Activated gamma-delta T cell treated with Interleukin-2 at 50 U/mL for 16 hours (primary cell): Measurements from ENCODE around the gene PLCH2.

Experiments
- DNase-seq: peaks from one replicate; pipeline ENCODE4 v3.0.0-alpha.2; 2020

Gene PLCH2

DNA sequence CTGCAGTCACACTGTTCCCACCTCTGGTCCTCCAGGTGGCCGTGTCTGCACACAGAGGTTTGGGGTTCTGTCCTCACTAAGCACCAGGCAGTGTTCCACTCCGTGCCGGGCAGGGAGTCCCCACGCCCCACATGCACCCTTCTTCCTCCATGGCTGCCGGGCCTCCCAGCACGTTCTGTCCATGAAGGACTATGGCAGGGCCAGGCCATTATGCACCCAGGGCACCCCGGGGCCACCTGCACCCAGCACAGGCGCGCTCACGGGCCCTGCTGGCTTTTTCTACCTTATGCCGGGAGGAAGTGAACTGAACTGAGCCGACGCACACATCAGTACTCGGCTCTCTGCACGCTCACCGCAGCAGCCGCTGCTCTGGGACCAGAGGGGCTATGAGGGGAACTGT lies 40.0 kb downstream of the PLCH2 start:
- no peak for DNase-seq

DNA sequence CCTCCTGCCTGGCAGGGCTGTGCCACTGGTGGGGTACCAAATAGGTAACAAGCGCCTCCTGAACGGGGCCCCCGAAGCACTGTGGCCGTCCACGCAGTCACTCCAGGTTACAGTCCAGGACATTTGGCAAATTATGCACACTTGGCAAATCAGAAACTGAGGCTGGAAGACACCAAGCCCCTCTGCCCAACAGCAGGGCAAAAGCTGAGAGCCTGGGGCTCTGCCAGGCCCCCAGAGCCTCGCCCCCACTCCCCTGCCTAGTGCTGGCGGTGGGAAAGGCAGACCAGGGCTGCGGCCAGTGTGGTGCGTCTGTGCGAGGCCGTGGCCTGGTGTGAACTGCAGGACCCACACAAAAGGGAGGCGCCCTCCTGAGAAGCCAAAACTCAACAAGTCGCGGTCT lies 40.9 kb downstream of the PLCH2 start:
- no peak for DNase-seq

DNA sequence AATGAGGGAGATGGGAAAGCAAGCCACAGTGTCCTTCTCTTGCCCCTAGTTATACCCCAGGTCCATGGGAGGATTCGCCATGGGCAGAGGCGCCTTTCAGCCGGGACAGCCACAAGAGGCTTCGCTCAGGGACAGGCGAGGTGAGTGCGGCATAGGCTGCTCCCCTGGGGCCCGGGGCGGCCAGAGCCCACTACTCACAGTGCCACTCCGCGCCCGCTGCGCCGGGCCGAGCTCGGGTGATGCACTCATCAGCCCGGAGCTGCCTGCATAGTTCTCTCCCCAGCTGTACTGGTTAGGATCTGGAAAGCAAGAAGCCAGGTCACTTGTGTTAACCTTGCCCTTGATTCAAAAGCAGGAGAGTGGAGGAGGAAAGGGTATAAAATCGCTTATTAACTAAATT lies 41.9 kb downstream of the PLCH2 start:
- DNase-seq, result no peak

DNA sequence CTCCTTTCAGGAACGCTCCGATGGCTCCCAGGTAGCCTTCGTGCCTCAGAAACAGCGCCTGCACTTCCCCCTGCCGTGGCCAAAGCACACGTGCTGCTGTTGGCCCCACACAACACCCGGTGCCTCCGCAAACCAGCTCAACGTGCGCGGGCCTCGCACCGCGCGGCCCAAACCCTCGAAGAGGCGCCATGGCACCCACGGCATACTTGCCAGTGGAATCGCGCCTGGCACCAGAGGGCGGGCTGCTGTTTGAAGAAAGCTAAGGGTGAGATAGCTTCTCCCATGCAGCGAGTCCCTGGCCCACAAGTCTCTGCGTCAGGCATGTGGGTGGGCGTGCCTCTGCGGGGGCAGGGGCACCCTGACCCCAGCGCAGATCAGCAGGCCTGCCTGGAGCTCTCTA lies 42.4 kb downstream of the PLCH2 start:
- DNase-seq, result no peak

DNA sequence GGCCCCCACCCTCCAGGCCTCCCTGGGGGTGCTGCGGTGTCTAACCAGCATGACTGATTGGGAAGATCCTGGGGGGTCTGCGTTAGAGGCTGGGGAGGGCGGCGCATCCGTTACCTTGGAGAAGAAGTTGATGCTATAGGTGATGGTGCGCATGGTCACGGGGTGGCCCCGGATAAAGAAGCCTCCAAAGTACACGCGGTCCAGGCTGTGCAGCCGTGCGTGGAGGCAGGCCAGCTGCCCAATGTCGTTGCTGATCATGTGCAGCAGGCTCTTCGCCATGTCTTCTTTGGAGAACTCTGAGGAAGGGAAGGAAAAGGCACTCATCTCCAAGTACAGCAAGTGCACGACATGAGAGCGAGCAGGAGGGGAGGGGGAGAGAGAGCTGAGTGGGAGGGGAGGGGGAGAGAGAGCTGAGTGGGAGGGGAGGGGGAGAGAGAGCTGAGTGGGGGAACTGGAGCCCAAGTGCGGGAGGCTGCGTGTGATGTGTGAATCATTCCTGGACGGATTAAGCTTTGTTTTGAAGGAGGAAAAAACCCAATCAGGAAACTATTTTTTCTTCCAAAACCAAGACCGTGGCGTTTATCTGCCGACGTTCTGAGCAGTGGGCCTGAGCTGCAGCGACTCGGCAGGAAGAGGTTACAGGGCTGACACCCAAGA lies 43.1 kb downstream of the PLCH2 start:
- no peak for DNase-seq

DNA sequence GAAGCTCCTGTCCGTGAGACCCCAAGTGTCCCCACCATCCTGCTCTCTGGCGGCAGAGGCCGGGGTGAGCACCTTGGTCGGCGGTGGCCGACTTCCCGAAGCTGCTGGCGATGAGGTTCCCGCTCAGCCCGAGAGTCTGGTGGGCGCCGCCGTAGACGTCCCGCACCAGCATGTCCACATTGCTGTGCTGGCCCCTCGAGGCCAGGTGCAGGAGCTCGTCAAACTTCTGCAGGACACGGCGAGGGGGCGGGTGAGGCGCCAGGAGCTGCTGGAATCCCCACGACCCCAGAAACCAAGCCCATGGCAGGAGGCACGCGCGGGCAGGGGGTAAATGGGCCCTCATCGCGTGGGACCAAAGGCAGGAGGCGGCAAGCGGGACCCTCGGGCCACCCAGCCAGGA lies 43.6 kb downstream of the PLCH2 start:
- no peak for DNase-seq

DNA sequence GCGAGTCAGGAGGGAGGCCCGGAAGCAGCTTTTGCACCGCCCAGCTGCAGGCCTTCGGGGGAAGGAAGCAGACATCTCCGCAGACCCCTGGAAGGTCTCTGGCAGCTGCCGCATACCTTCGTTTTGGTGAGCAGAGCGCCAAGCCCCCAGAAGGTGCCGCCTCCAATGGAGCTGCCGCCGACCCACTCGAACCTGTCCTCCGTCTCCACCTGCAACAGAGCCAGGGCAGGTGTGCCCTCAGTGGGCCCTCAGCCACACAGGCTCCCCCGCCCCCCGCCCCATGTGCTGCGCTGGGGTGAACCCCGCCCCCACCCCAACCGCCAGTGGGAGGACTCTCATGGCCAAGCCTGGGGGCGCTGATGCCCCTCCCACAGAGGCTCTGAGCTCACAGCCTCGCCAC lies 44.1 kb downstream of the PLCH2 start:
- DNase-seq, result no peak

DNA sequence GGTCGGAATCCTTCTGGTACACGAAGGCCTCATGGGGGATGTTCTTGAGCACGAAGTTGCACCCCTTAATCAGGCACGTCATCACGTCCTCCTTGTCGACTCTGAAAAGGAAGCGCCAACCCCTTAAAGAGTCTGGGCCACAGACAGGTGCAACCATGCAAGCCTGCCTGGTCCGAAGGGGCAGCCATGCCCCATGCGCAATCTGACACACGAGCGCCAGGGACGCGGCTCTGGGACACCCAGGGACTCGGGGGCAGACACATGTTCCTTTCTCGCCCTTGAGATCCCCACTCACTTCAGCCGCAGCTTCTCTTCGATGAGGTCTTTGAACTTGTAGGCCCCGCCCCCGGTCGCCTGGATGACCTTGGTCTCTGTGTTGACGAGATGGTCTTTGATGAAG lies 44.7 kb downstream of the PLCH2 start:
- no peak for DNase-seq

DNA sequence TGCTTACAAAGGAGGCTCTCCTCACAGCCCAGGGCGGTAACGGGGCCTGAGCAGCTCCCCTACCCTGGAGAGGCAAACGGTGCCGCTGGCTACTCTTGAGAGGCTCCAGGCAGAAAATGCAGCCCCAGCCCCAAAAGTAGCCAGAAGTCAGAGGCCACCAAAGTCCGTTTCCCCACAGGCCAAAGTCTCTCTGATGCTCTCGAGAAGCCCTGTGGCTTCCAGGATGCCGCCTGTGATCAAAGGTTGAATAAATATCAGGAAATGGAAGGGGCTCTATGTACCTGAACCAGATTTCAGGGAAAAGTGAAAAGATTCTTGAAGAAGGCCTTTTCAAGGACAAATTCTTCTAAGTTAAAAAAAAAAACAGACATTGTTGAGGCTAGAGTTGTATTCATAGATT lies 46.1 kb downstream of the PLCH2 start:
- DNase-seq, result no peak

DNA sequence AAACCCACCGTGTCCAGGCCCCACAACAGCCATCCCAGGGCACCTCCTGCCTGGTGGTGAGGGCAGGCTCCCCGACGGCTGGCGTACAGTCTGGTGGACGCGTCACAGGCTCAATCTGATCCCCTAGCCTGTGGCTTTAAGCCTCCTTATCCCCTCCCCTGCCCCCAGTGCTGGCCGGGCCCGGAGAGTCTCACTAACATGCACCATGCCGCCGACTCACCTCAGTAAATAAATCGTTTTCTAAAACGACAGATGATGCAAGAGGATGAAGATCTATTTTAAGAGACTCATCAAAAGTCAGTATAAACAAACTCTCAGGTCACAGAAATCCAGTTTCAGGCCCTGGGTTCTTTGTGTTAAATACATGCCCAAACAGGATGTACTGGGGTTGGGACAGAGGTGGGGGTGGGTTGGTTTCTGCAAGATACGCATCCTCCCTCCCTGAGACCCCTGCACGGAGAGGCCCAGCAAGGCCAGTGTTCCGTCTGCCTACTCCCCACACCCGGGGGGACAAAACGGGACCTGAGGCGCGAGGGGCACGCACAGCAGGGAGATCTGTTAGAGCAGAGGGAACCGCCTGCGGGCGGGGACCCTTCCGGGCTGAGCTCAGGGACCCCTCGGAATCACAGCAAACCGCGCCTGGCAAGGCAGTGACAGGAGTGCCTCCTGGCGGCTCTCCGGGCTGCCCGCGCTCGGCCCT lies 47.3 kb downstream of the PLCH2 start:
- DNase-seq, result no peak

DNA sequence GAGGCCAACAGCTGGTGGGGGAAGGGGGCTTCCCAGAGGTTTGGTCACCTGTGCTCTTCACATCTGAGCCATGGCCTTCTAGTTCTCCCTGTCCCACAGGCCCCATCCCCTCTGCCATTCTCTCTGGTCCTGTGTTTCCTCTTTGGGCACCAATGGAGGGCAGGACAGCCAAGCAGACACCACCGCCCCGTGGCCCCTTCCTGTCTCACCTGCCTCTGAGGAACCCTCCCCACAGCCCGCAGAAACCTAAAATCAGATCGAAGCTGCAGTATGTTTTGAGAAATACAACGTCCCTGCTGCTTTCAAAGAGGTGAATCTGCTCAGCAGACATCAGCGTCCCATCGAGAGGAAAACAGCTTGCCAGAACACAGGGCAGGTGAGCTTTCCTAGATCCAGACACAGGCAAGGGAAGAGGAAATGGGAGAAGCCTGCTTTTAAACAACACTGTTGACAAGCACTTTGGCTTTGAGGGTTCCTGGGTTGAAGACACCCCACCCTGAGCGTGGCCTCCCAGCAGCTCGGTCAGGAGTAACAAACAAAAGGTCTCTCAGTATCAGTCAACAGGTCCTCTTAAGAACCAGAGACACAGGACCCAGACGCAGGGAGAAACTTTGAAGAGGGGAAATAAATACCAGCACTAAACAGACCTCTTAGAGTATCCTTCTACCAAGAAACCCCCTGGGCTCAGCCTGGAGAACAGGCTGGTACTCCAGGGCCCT lies 48.0 kb downstream of the PLCH2 start:
- peak; percentile 66 for DNase-seq

DNA sequence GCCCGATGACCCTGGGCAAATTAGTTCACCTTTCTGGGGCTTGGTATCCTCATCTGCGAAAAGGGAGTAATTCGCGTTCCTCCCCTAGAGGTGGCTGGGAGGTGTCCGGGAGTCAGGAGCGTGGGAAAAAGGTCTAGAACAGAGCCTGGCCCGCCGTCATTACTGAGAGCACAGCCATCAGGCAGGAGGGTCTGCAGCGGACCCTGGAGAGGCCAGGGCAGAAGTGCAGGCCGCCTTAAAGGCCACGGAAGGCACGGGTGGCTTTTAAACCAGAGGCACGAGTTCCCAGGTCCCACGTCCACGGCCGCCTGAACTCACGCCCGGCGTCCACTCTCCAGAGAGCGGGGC lies 49.5 kb downstream of the PLCH2 start:
- no peak for DNase-seq

DNA sequence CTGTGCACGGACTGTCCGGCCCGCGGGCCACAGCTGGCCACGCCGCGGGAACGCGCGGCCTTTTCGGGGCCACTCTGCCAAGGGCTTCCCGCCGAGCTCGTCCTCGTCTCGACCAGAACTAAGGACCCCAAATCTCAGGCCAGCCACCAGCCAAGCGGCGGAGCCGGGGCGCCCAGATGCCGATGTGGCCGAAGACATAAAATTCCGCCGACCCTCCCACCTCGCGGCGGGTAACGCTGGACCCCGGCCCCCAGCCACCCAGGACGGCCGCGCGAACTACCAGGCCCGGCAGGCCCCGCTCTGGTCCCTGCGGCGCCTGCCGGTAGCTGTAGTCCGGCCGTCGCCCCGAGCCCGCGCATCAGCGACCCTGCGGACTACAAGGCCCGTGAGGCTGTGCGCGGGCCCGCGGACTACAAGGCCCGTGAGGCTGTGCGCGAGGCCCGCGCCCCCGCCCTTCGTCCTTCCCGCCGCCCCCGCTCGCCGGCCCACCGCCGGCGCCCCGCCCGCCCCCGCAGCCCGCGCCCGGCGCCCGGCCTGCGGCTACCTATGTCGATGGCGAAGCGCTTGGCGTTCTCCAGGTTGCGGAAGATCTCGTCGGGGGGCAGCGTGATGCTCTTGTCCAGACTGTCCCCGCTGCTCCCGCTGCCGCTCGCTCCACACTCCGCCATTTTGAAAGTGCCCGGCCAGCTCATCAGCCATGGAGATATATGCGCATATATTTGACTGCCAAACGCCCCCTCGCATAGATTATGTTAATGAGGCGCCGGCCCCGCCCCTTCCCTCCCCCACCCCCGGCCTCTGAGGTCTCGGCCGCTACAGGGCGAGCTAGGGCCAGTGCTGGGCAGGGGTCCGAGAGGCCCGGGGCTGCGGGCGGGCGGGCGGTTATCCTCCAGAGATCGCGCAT lies 50.1 kb downstream of the PLCH2 start, which contains the start of gene PANK4:
PANK4 (minus strand) TSS at position 677 of the 904 bp plus-strand sequence; CDS start at position 668, 9 bp downstream.
- DNase-seq, result peak; percentile 85

DNA sequence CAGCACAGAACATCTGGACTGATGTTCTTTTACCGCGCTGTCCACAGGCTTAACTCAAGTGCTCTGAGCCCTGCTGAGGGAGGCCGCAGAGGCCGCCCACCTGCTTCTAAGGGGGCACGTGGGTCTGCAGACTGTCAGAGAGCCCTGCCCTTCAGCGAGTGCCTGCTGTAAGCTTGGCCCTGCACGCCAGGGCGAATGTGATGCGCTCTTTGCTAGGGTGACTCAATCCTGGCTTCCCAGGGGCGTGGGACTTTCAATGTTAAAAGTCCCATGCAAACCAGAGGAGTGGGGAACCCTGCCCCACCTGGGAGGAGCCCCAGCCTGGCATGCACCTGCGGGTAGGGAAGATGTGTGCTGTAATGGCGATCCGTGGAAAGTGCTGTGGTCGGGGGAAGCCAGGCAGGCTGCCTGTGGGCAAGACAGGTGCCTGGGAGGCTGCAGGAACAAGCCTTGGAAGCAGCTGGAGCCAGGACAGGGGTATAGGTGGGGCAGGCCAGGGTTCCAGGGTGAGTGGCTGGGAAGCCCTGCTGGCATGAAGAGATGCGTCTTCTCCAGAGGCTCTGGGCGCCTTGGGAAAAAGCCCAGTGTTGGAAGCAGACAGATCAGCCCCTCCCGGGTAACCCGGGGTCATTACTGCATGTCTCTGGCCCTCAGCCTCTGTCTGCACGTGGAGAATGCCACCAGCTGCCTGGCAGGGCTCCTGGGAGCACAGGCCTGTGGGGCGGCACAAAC lies 50.9 kb downstream of the PLCH2 start:
- peak; percentile 34 for DNase-seq

DNA sequence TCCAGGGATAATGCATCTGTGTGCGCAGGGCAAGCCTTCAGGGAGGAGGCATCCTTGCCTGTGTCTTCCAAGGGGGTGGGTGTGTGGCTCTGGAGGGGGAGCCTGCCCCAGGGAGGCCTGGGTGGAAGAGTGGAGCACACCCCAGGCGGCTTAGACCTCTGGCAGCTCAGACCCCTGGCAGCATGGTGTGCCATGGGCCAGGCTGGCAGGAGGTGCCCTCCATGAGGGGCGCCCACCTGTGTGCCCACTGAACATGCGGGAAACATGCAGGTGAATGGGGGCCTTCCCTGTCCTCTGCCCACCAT lies 51.4 kb downstream of the PLCH2 start:
- DNase-seq, result no peak

DNA sequence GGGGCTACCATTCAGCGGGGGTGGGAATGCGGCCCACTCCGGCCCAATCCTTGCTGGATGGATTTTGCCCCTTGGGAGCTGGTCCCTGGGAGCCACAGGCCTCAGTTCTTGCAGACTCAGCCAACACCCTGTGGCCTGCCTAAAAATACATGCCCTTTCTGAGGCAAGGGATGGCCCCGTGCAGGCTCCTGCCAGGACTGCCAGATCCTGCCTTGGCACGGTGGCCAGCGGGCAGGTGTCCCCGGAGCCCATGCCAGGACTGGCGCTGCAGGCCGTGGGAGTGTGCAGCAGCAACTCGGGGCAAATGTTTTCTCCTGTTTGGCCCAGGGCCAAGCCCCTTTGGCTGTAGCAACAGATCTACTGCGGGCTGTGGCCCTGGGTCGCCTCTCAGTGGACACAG lies 51.9 kb downstream of the PLCH2 start:
- no peak for DNase-seq

DNA sequence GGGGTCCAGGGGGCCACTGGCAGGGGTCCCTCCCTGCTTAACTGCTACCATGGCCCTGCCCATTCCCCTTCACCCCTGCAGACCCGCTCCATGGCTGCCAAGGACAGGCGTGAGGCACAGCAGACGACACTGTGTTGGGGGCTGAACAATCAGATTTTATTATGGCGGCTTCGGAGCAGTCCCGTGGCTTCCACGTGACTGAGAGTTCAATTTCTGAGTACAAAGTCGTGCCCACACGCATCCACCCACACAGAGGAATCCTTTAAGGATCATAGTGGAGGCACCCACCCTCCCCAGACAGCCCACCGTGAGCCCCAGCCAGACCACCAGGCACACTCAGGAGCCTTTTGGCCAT lies 52.5 kb downstream of the PLCH2 start:
- DNase-seq, result no peak

DNA sequence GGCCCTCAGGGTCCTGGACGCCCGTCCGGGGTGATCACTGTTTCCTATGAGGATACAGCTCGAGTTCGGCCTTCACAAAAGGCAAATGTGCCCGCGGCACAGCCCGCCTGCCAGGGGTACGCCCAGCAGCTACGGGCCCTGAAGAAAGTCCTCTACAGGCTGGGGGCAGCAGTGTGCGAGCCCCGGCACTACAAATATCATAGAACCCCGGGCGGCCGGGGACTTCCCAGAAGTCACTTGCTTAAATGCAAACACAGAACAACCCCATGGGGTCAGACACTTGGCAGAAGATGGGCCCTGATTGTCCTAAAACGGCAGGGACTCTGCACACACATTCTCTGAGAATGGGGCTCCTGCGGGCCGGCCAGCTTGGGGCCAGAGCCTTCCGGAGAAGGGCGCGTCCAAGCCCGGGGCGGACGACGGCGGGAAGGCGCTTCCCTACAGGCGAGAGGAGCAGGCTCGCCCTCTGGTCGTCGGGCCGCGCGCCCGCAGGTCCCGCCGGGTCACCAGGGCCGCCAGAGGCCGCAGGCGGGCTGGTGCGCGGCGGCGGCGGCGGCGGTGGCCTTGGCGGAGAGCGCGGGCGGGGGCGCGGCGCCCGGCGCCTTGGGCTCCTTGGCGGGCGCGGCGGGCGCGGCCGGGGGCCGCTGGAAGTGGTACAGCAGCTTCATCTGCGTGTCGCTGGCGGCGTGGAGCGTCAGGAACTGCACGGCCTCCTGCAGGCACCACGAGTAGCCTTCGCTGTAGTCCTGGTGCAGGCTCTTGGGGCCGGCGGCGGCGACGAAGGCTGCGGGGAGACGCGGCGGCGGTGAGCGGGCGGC lies 53.1 kb downstream of the PLCH2 start:
- peak; percentile 36 for DNase-seq

DNA sequence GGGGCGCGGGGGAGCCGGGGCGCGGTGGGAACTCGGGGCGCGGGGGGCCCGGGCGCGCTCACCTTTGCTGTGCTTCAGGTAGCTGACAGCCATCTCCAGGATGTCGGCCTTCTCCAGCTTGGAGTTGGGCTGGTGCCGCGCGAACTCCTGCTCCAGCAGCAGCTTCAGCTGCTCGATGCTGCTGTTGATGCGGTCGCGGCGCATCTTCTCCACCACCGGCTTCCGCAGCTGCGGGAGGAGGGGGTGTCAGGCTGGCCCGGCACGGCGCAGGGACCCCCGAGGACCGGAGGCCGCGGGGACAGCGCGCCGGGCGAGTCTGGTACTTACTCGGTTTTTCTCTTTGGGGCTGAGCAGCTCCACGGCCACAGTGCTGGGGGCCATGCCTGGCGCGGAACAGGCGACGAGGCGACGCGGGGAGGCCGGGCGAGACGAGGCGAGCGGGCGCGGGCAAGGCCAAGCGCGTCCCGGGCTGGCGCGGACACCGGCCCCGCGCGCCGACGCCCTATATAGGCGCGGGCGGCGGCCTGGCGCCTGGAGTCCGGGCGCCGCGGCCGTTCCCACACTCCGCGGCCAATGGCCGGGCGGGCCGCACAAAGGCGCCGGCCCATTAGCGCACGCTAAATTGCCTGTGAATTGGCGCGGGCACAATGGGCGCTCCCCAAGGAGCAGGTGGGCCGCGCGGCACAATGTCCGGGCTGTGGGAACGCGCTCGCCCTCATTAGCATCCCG lies 53.9 kb downstream of the PLCH2 start, which contains the start of gene HES5:
HES5 (minus strand) TSS at position 480 of the 729 bp plus-strand sequence; CDS start at position 381, 99 bp downstream.
- no peak for DNase-seq

DNA sequence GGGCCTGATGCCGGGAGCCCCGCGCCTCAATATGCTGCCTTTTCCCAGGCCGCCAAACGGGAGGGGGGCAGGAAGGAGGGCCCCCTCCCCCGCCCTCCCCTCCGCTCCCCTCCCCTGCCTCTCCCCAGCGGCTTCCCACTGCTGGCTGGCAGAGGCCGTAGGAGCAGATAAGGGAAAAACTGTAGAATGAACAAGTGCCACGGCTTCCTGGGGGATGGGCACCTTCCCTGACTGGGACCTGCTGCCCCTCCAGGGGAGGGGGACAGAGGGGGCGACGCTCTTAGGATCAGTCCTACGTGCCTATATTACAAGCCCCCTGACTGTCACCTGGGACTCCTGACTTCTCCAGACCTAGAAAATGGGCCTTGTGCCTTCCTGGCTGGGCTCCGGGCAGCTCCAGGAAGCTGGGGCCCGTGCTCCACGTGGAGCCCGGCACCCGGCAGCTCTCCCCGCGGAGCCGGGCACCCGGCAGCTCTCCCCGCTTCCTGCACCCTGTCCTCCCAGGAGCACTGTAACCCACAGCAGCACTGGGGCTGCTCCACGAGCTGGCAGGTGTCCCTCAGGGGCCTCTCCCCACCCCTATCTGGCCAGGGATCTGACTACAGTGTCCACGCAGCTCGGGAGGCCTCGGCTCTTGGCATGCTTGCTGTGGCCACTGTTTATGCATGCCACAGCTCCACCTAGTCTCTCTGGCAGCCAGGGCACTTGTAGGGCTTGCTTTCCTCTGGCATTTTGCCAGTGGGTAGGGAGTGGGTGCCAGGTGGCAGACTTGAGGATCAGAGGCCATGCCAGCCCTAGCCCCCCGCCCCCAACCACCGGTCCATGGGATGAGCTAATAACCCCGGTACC lies 54.6 kb downstream of the PLCH2 start:
- DNase-seq, result no peak
